Esophagus muscularis mucosa (tissue), 3 donors: ENCODE data around the gene TP53BP1.

Experiments
- EP300 ChIP-seq: sonication (generic); formaldehyde crosslinking; IDR thresholded peaks from one replicate; pipeline ENCODE4 v1.6.1; 2017; ENCODE audit warnings: antibody characterized with exemption
- TF ChIP-seq, protein P1 (sequence below), 3 experiments: fragments of 200-600 bp in 2 of 3; fragments of 450-650 bp in 1 of 3; sonication (generic) in 2 of 3; IDR thresholded peaks; one replicate each; pipeline ENCODE4 v1.5.1; 2017 to 2019; ENCODE audit warnings: antibody characterized with exemption in 3 of 3, mild to moderate bottlenecking in 2 of 3, moderate library complexity in 1 of 3

DNA sequence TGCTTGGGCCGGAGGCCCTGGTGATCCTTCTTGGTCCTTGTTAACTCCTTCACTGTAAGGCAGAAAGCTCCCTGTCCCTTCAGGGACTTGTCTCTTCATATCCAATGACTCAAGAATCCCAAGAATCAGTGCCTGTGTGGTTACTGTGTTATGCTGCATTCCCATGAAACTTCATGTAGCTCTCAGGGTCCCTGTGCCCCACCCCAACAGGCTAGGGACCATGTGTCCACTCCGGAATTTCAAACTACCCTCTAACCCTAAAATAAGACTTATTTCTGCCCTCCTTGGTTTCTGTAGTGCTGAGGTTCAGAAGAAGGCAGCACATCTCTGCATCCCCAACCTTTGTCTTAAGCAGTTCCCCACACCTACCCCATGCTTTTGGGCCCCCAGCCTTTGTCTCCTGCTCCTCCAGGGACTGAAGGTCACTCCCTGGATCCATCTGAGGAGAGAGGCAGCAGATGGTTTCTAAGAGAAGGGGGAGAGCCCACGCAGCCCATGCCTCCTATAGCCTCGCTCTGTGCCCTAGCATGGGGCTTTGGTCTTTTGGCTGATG lies 23.9 kb upstream of the TP53BP1 start:
- TF ChIP-seq, protein P1, sequence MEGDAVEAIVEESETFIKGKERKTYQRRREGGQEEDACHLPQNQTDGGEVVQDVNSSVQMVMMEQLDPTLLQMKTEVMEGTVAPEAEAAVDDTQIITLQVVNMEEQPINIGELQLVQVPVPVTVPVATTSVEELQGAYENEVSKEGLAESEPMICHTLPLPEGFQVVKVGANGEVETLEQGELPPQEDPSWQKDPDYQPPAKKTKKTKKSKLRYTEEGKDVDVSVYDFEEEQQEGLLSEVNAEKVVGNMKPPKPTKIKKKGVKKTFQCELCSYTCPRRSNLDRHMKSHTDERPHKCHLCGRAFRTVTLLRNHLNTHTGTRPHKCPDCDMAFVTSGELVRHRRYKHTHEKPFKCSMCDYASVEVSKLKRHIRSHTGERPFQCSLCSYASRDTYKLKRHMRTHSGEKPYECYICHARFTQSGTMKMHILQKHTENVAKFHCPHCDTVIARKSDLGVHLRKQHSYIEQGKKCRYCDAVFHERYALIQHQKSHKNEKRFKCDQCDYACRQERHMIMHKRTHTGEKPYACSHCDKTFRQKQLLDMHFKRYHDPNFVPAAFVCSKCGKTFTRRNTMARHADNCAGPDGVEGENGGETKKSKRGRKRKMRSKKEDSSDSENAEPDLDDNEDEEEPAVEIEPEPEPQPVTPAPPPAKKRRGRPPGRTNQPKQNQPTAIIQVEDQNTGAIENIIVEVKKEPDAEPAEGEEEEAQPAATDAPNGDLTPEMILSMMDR (IDR thresholded peaks at IDR 0.05): no peak
- TF ChIP-seq EP300: no peak
